Gastrocnemius medialis (tissue), 4 donors: Measurements from ENCODE around the gene PARD3B.

Experiments used
- POLR2A ChIP-seq, 2 donors: fragments of 450-650 bp; IDR thresholded peaks; one replicate each; pipeline ENCODE4 v1.6.1; 2017; ENCODE audit warnings: antibody characterized with exemption in 2 of 2, mild to moderate bottlenecking in 2 of 2, moderate library complexity in 2 of 2
- TF ChIP-seq, protein P1 (sequence below), 5 experiments: fragments of 450-650 bp in 3 of 5; fragments of 200-600 bp in 2 of 5; sonication (generic) in 2 of 5; IDR thresholded peaks in 4 of 5; conservative IDR thresholded peaks in 1 of 5; 1 replicate in 4 of 5; 2 replicates in 1 of 5; pipeline ENCODE4 v1.5.1; 2016 to 2019; ENCODE audit warnings: antibody characterized with exemption in 5 of 5, mild to moderate bottlenecking in 3 of 5, moderate library complexity in 3 of 5

DNA sequence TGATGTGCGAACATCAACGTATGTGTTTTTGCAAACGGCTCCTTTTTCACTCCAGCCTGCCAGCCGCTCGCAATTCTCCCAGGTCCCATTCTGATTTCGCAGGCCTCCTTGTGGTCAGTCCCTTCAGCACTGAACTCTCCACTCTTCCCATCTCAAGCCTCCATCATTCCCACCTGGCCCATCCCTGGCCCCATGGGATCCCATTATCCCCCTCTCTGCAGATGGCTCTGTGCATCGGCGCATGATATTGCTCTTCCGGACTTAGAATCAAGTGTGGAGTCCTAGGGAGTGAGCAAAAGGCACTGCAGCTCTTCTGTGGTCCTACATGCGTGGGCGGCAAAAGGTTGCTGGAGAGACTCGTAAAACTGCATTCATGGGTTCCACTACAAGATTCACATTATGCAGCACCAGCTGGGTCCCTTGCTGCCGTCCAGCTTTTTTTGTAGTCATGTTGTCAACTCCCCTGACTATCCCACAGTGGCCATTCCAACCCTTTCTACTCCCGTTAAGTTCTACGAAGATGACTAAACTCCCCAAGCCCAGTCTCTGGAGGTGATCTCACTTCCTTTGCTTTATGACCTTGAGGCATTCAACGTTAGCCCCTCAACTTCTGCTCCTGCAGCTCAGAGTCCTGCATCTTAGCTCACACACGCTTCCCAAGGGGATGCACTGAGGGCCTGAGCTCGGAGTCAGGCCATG lies 1011.7 kb downstream of the PARD3B start:
- TF ChIP-seq, protein P1, sequence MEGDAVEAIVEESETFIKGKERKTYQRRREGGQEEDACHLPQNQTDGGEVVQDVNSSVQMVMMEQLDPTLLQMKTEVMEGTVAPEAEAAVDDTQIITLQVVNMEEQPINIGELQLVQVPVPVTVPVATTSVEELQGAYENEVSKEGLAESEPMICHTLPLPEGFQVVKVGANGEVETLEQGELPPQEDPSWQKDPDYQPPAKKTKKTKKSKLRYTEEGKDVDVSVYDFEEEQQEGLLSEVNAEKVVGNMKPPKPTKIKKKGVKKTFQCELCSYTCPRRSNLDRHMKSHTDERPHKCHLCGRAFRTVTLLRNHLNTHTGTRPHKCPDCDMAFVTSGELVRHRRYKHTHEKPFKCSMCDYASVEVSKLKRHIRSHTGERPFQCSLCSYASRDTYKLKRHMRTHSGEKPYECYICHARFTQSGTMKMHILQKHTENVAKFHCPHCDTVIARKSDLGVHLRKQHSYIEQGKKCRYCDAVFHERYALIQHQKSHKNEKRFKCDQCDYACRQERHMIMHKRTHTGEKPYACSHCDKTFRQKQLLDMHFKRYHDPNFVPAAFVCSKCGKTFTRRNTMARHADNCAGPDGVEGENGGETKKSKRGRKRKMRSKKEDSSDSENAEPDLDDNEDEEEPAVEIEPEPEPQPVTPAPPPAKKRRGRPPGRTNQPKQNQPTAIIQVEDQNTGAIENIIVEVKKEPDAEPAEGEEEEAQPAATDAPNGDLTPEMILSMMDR (IDR thresholded peaks at IDR 0.05 in 4 of 5, conservative IDR thresholded peaks at IDR 0.05 in 1 of 5): no peak
- no peak for TF ChIP-seq POLR2A (IDR thresholded peaks at IDR 0.05)
